Panc1 (cell line): ENCODE measurements around the gene TRMT61A. TPM values are rescaled to one million over a fixed set of nuclear protein-coding genes. Genes with fewer than 3 reads are reported as not detected.

ENCODE experiments used
- ATAC-seq: fragments of 200-7000 bp; cut with Tn5 transposase; 2 replicates; pipeline ENCODE4 v1.9.1; 2020; ENCODE audit warnings: mild to moderate bottlenecking, moderate library complexity
- BruUV-seq: library from RNA; stranded (reverse); fragments of 400-500 nt; replicated peaks from 2 replicates; lab custom pipeline; 2021; lab: Mats Ljungman, UMichigan
- CTCF ChIA-PET: fragments of 300-600 bp; sonication (Branson Sonifier 250); formaldehyde crosslinking; loops from one replicate; lab custom pipeline; 2022; ENCODE audit warnings: antibody characterized with exemption; lab: Charles Lee
- POLR2A ChIA-PET: fragments of 300-600 bp; sonication (Branson Sonifier 250); formaldehyde crosslinking; loops from one replicate; lab custom pipeline; 2022; ENCODE audit warnings: antibody characterized with exemption; lab: Charles Lee
- DNase-seq: peaks from one replicate; pipeline ENCODE4 v3.0.0-alpha.2; 2010; ENCODE audit warnings: low read depth, low spot score
- H3K27ac ChIP-seq: 2 replicates; pipeline ENCODE4 v1.5.1; 2011; ENCODE audit warnings: mild to moderate bottlenecking, low read length, inconsistent platforms
- H3K27me3 ChIP-seq: fragments of 200-500 bp; sonication (Bioruptor generic); 2 replicates; pipeline ENCODE4 v1.6.0; 2014; ENCODE audit warnings: low read length, inconsistent platforms; ENCODE audit not compliant: control insufficient read depth, insufficient read depth
- H3K36me3 ChIP-seq: fragments of 200-500 bp; sonication (Bioruptor generic); 2 replicates; pipeline ENCODE4 v1.5.1; 2014; ENCODE audit warnings: inconsistent platforms, mild to moderate bottlenecking, low read length, moderate library complexity; ENCODE audit not compliant: control insufficient read depth, insufficient read depth
- H3K4me1 ChIP-seq: 2 replicates; pipeline ENCODE4 v1.5.1; 2011; ENCODE audit warnings: inconsistent platforms, mild to moderate bottlenecking, low read length, moderate library complexity; ENCODE audit not compliant: control insufficient read depth, insufficient read depth
- H3K4me3 ChIP-seq, 2 experiments: 2 replicates each; pipeline ENCODE4 v1.5.1; 2011 to 2012; ENCODE audit warnings: low read depth in 2 of 2, low read length in 2 of 2, mild to moderate bottlenecking in 2 of 2, inconsistent platforms in 1 of 2, moderate library complexity in 1 of 2
- H3K9me3 ChIP-seq: fragments of 200-500 bp; sonication (Bioruptor generic); 2 replicates; pipeline ENCODE4 v1.5.1; 2014; ENCODE audit warnings: low read depth, mild to moderate bottlenecking, inconsistent platforms, low read length, moderate library complexity; ENCODE audit not compliant: control insufficient read depth, insufficient read depth
- CTCF ChIP-seq: fragments of 450-650 bp; IDR thresholded peaks from 2 replicates; pipeline ENCODE4 v1.5.1; 2017; ENCODE audit warnings: mild to moderate bottlenecking
- POLR2AphosphoS5 ChIP-seq: IDR thresholded peaks from 2 replicates; pipeline ENCODE4 v1.6.1; 2012; ENCODE audit warnings: mild to moderate bottlenecking, low read depth, low read length, moderate library complexity
- REST ChIP-seq, 2 experiments: IDR thresholded peaks; 2 replicates each; pipeline ENCODE4 v1.6.1; 2011 to 2012; ENCODE audit warnings: low read depth in 2 of 2, control low read depth in 1 of 2, low read length in 1 of 2, mild to moderate bottlenecking in 1 of 2, moderate library complexity in 1 of 2; ENCODE audit not compliant: insufficient read depth in 1 of 2
- SIN3A ChIP-seq: IDR thresholded peaks from 2 replicates; pipeline ENCODE4 v1.6.1; 2012; ENCODE audit warnings: low read depth, mild to moderate bottlenecking, low read length, moderate library complexity, borderline replicate concordance; ENCODE audit not compliant: insufficient read depth
- TCF7L2 ChIP-seq: IDR thresholded peaks from 2 replicates; pipeline ENCODE4 v1.6.1; 2011; ENCODE audit warnings: mild to moderate bottlenecking, low read depth, low read length, inconsistent platforms
- in situ Hi-C: cut with HindIII; loops from 2 replicates; pipeline ENCODE4 v1.10.0; 2016; ENCODE audit warnings: low sequenced_read_pairs, low pct_unique_long_range_greater_than_20kb
- intact Hi-C: fragments of 100-400 bp; cut with micrococcal nuclease; formaldehyde crosslinking; loops from one replicate; pipeline ENCODE4 v1.10.0; 2022; ENCODE audit not compliant: unreplicated experiment
- total RNA-seq: library from RNA; stranded (reverse); gene quantifications from one replicate; pipeline ENCODE4 v1.2.1, GENCODE V29; 2021; ENCODE audit not compliant: unreplicated experiment

Gene TRMT61A
- total RNA-seq, 1 experiment from 2014 or later, result 22.9 TPM

DNA sequence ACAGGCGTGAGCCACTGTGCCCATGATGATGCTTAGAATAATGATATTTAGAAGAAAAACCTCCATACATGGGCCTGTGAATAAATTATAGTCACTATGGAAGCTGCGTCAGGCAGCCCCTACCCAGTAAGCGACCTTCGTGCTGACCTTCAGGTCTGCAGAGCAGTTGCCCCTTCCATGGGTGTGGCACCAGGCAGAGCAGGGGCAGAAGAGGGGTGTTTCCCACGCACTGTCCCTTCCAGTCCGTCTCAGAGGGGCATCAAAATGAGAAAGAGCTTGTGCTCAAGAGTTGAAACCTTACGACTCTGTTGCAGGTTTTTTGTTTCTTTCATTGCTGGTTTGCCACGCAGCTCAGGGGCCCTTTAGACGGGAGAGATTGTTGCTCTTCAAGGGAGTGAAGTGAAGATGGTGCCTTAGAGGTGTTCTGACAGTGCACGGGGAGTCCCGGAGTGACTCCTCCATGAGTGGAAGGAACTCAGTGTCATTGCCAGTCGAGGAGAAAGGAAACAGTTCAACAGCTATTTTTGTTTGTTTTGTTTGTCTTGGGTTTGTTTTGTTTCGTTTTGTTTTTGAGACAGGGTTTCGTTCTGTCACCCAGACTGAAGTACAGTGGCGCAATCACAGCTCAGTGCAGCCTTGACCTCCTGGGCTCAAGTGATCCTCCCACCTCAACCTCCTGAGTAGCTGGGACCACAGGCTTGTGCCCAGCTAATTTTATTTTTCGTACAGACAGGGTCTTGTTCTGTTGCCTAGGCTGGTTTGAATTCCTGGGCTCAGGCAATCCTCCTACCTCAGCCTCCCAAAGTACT, 20.3 kb upstream of the TRMT61A start:
- Histone ChIP-seq H3K4me3 (no peak overlapping the region), H3K9me3 (no peaks in the 10 kb centered on the region), H3K27me3 (no peaks in the 10 kb centered on the region), H3K27ac (no peak overlapping the region), H3K36me3 (no peaks in the 10 kb centered on the region; the same call in 1 of the 2 replicates), H3K4me1 (no peaks in the 10 kb centered on the region)
- POLR2A ChIA-PET, result no interaction called here
- no TSS peak for BruUV-seq
- DNase-seq (no peak), ATAC-seq (no peak)
- no peak for TF ChIP-seq REST (IDR thresholded peaks at IDR 0.05; ENCODE audit: insufficient read depth in 1 of 2, low read depth in 2 of 2, low read length in 1 of 2)
- no peak for TF ChIP-seq POLR2AphosphoS5
- TF ChIP-seq CTCF, result no peak
- TF ChIP-seq TCF7L2, result no peak
- no peak for TF ChIP-seq SIN3A
- intact Hi-C loops, result no loop called here
- CTCF ChIA-PET, result interaction anchor here (0.6 kb wide), 1 partner anchor 95 kb away, joined by 7 read pairs; no protein-coding TSS in a partner anchor
- in situ Hi-C loops, result no loop called here

DNA sequence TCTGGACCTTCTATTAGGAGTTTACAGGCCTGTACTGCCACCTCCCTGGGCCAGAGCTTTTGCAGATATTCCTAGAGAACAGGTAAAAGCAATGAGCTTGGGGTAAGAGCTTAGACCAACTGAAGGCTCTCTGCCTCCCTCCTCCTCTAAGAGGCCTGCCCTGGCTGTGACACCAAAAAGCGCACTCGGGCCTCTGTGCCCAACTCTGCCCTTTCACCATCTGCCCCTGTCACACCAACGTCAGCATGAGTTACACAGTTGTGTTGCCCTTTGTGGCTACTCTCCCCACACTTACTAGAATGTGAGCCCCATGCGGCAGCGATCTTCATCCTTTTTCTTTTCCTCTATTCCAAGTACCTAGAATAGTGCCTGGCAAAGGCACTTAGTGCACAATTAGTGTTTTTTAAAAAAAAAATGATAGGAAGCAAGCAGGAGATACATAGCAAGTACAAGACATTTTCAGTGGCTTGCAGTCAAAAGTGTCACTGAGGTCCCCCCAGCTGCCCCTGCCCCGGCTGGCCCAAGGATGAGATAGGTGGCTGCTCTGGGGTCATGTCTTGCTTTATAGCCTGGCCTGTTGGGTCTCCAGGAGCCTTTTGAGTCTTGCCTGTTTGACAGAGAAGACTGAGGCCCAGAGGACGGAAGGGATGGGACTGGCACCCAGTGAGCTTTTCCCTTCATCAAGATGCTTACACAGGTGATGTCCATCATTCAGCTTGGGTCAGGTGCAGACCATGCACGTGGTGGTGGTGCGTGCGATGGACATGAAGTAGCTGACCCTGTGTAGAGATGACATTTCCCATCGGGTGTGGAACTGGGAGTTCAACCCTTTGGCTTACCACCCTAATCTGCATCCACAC, 18.9 kb upstream of the TRMT61A start:
- ChIA-PET CTCF (no interaction called here), POLR2A (no interaction called here)
- ATAC-seq, result no peak
- BruUV-seq, result no TSS peak
- in situ Hi-C loops (no loop called here), intact Hi-C loops (no loop called here)
- H3K27ac ChIP-seq, result no peak overlapping the region
- H3K4me3 ChIP-seq, result no peak overlapping the region
- H3K4me1 ChIP-seq, result no peaks in the 10 kb centered on the region
- TF ChIP-seq CTCF (no peak), SIN3A (no peak), POLR2AphosphoS5 (no peak), REST (IDR thresholded peaks at IDR 0.05; ENCODE audit: insufficient read depth in 1 of 2, low read depth in 2 of 2, low read length in 1 of 2) (no peak), TCF7L2 (no peak)
- DNase-seq, result no peak
- no peaks in the 10 kb centered on the region for H3K9me3 ChIP-seq
- no peaks in the 10 kb centered on the region for H3K27me3 ChIP-seq
- H3K36me3 ChIP-seq, result no peaks in the 10 kb centered on the region
